MM.1S (cell line): Measurements from ENCODE around the gene HMGN1.

Source experiments
- DNase-seq: peaks from one replicate; pipeline ENCODE4 v3.0.0-alpha.2; 2015
- H2AFZ ChIP-seq: fragments of 300-600 bp; sonication (generic); 2 replicates; pipeline ENCODE4 v1.6.0; 2016; ENCODE audit warnings: antibody characterized with exemption, low read length
- H3F3A ChIP-seq: fragments of 300-600 bp; sonication (generic); 2 replicates; pipeline ENCODE4 v1.6.1; 2016; ENCODE audit warnings: mild to moderate bottlenecking, antibody characterized with exemption, low read length, moderate library complexity, mixed read lengths; ENCODE audit not compliant: insufficient read depth
- H3K27ac ChIP-seq: fragments of 300-600 bp; sonication (generic); 2 replicates; pipeline ENCODE4 v1.5.1; 2016; ENCODE audit warnings: mild to moderate bottlenecking, low read length
- H3K27me3 ChIP-seq: fragments of 300-600 bp; sonication (generic); replicated peaks from 2 replicates; pipeline ENCODE4 v1.6.0; 2016; ENCODE audit warnings: low read length; ENCODE audit not compliant: insufficient read depth
- H3K36me3 ChIP-seq: fragments of 300-600 bp; sonication (generic); replicated peaks from 2 replicates; pipeline ENCODE4 v1.6.1; 2016; ENCODE audit warnings: mild to moderate bottlenecking, low read length, mixed read lengths; ENCODE audit not compliant: insufficient read depth
- H3K4me1 ChIP-seq: fragments of 300-600 bp; sonication (generic); 2 replicates; pipeline ENCODE4 v1.6.1; 2016; ENCODE audit warnings: low read length, mixed read lengths
- H3K4me2 ChIP-seq: fragments of 300-600 bp; sonication (generic); 2 replicates; pipeline ENCODE4 v1.6.0; 2016; ENCODE audit warnings: low read depth, low read length
- H3K4me3 ChIP-seq: fragments of 300-600 bp; sonication (generic); 2 replicates; pipeline ENCODE4 v1.5.1; 2016; ENCODE audit warnings: low read length, mixed read lengths
- H3K79me2 ChIP-seq: fragments of 300-600 bp; sonication (generic); 2 replicates; pipeline ENCODE4 v1.6.1; 2016; ENCODE audit warnings: mixed run types, low read length, mixed read lengths
- H3K9ac ChIP-seq: fragments of 300-600 bp; sonication (generic); 2 replicates; pipeline ENCODE4 v1.6.1; 2016; ENCODE audit warnings: low read length, mixed read lengths
- H3K9me2 ChIP-seq: fragments of 300-600 bp; sonication (generic); replicated peaks from 2 replicates; pipeline ENCODE4 v1.6.1; 2016; ENCODE audit warnings: mild to moderate bottlenecking, low read length, mixed read lengths; ENCODE audit not compliant: insufficient read depth
- H3K9me3 ChIP-seq: fragments of 300-600 bp; sonication (generic); replicated peaks from 2 replicates; pipeline ENCODE4 v1.6.1; 2016; ENCODE audit warnings: mild to moderate bottlenecking, low read length, mixed read lengths; ENCODE audit not compliant: insufficient read depth
- H4K20me1 ChIP-seq: fragments of 300-600 bp; sonication (generic); 2 replicates; pipeline ENCODE4 v1.6.1; 2016; ENCODE audit warnings: mild to moderate bottlenecking, low read length, moderate library complexity, mixed read lengths; ENCODE audit not compliant: insufficient read depth
- EZH2 ChIP-seq: fragments of 300-600 bp; sonication (generic); optimal IDR thresholded peaks from 2 replicates; pipeline ENCODE3; 2017; ENCODE audit warnings: low read depth, mild to moderate bottlenecking, antibody characterized with exemption, low read length, mixed read lengths
- EZH2phosphoT487 ChIP-seq: fragments of 300-600 bp; sonication (generic); IDR thresholded peaks from 2 replicates; pipeline ENCODE4 v1.6.1; 2018; ENCODE audit warnings: antibody characterized with exemption, low read length
- TF ChIP-seq, protein P1 (sequence below): fragments of 300-600 bp; sonication (generic); IDR thresholded peaks from 2 replicates; pipeline ENCODE4 v1.5.1; 2016; ENCODE audit warnings: antibody characterized with exemption, low read length, mixed read lengths

The HMGN1 gene

DNA sequence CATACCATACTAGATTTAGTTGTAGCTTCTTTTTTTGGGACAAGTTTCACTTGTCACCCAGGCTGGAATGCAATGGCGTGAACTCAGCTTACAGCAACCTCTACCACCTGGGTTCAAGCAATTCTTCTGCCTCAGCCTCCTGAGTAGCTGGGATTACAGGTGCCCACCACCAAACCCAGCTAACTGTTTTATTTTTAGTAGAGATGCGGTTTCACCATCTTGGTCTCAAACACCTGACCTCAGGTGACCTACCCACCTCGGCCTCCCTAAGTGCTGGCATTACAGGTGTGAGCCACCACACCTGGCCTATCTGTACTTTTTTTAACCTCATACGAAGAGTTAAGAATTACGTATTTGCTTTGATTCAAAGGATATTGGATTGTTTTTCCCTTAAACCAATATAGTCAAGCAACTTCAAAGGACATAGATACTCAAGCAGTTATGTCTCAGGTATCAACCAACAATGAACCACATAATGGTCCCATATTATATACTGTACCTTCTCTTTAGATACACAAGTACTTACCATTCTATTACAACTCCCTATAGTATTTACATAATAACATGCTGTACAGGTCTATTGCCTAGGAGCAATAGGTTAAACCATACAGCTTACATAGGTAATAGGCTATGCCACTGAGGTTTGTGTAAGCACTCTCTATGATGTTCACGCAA is 7.5 kb downstream of the HMGN1 start:
- H3K9me3 ChIP-seq: no peaks in the 10 kb centered on the region
- H3K4me1 ChIP-seq: peaks cover under 1% of the 10 kb centered on the region
- no peak overlapping the region for H3K9ac ChIP-seq
- H3K27ac ChIP-seq: no peak overlapping the region
- H3K27me3 ChIP-seq: no peaks in the 10 kb centered on the region
- no peak overlapping the region for H3K4me2 ChIP-seq
- peaks cover 10% of the 10 kb centered on the region for H4K20me1 ChIP-seq
- no peaks in the 10 kb centered on the region for H3K9me2 ChIP-seq
- peaks cover 30% of the 10 kb centered on the region for H3K79me2 ChIP-seq
- peaks cover 21% of the 10 kb centered on the region for H3F3A ChIP-seq
- H3K4me3 ChIP-seq: no peak overlapping the region
- TF ChIP-seq, protein P1, sequence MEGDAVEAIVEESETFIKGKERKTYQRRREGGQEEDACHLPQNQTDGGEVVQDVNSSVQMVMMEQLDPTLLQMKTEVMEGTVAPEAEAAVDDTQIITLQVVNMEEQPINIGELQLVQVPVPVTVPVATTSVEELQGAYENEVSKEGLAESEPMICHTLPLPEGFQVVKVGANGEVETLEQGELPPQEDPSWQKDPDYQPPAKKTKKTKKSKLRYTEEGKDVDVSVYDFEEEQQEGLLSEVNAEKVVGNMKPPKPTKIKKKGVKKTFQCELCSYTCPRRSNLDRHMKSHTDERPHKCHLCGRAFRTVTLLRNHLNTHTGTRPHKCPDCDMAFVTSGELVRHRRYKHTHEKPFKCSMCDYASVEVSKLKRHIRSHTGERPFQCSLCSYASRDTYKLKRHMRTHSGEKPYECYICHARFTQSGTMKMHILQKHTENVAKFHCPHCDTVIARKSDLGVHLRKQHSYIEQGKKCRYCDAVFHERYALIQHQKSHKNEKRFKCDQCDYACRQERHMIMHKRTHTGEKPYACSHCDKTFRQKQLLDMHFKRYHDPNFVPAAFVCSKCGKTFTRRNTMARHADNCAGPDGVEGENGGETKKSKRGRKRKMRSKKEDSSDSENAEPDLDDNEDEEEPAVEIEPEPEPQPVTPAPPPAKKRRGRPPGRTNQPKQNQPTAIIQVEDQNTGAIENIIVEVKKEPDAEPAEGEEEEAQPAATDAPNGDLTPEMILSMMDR: no peak
- TF ChIP-seq EZH2 (no peak), EZH2phosphoT487 (no peak)
- no peak for DNase-seq
- no peak overlapping the region for H2AFZ ChIP-seq
- H3K36me3 ChIP-seq: peaks cover 40% of the 10 kb centered on the region

DNA sequence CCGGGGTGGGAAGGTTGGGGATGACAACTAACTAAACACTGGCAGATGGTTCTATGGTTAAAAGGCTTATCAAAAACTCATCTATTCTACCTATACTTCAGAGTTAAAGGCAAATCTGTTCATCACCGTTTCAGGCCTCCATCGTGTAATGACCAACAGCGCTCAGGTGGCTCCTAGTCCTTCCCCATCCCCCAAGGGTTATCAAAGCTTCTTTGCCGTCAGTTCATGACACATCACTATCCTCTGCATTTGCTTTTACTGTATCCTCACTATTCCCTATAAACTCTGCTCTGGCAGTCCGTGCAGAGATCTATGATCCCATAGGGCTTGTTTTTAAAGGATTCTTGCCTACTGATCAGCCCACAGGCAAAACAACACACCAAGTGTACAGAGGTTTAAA is 8.2 kb downstream of the HMGN1 start:
- no peak overlapping the region for H3K27ac ChIP-seq
- no peak for DNase-seq
- TF ChIP-seq, protein P1: no peak
- no peak for TF ChIP-seq EZH2phosphoT487
- H3K27me3 ChIP-seq: no peaks in the 10 kb centered on the region
- no peak overlapping the region for H2AFZ ChIP-seq
- no peaks in the 10 kb centered on the region; the same call in 1 of the 2 replicates for H3K4me1 ChIP-seq
- H3K9me2 ChIP-seq: no peaks in the 10 kb centered on the region
- no peak overlapping the region for H3K4me3 ChIP-seq
- H3F3A ChIP-seq: peaks cover 21% of the 10 kb centered on the region
- H3K79me2 ChIP-seq: peaks cover 23% of the 10 kb centered on the region
- H3K36me3 ChIP-seq: peaks cover 33% of the 10 kb centered on the region
- peaks cover 5% of the 10 kb centered on the region for H4K20me1 ChIP-seq
- no peaks in the 10 kb centered on the region for H3K9me3 ChIP-seq
- H3K9ac ChIP-seq: no peak overlapping the region
- no peak overlapping the region for H3K4me2 ChIP-seq

DNA sequence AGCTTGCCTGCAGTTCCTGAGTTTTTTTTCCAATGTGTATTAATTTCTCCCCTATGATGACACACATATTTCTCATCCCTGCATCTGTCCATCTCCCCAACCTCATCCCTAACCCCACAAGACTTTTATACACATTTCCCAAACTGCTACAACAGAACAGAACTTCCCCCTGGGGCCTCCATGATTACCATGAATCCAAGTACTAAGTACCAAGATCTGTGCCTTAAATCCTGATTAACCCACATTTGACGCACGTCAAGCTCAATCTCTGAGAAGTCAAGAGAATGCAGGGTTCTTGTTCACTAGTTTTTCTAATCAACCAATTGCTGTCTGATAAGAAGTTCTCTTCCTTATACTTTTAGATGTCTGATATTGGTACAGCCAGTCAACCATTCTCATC is 9.7 kb downstream of the HMGN1 start:
- no peaks in the 10 kb centered on the region for H3K4me1 ChIP-seq
- no peaks in the 10 kb centered on the region for H3K9me2 ChIP-seq
- TF ChIP-seq EZH2phosphoT487: no peak
- no peak for TF ChIP-seq EZH2
- TF ChIP-seq, protein P1: no peak
- H2AFZ ChIP-seq: no peak overlapping the region
- no peak overlapping the region for H3K4me3 ChIP-seq
- peaks cover 9% of the 10 kb centered on the region; the same call in 1 of the 2 replicates for H3K79me2 ChIP-seq
- H3K9me3 ChIP-seq: no peaks in the 10 kb centered on the region
- H3K36me3 ChIP-seq: peaks cover 19% of the 10 kb centered on the region
- H4K20me1 ChIP-seq: peaks cover 3% of the 10 kb centered on the region
- H3K27me3 ChIP-seq: no peaks in the 10 kb centered on the region
- DNase-seq: no peak
- H3F3A ChIP-seq: peaks cover 17% of the 10 kb centered on the region; the same call in 1 of the 2 replicates
- H3K4me2 ChIP-seq: no peak overlapping the region
- no peak overlapping the region for H3K9ac ChIP-seq
- no peak overlapping the region for H3K27ac ChIP-seq
